GM19372 (cell line): ENCODE data around the gene UBE2K.
"Not testable (repeated sequence)": the region's sequence is repeated elsewhere in the genome, so short reads cannot be mapped to it uniquely, and the experiment has no call there.

Experiments
- ATAC-seq: cut with Tn5 transposase; IDR thresholded peaks from one replicate; pipeline ENCODE4 v1.9.1; 2021; ENCODE audit warnings: mild to moderate bottlenecking, low read depth, moderate library complexity; ENCODE audit not compliant: unreplicated experiment

UBE2K gene, protein sequence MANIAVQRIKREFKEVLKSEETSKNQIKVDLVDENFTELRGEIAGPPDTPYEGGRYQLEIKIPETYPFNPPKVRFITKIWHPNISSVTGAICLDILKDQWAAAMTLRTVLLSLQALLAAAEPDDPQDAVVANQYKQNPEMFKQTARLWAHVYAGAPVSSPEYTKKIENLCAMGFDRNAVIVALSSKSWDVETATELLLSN

DNA sequence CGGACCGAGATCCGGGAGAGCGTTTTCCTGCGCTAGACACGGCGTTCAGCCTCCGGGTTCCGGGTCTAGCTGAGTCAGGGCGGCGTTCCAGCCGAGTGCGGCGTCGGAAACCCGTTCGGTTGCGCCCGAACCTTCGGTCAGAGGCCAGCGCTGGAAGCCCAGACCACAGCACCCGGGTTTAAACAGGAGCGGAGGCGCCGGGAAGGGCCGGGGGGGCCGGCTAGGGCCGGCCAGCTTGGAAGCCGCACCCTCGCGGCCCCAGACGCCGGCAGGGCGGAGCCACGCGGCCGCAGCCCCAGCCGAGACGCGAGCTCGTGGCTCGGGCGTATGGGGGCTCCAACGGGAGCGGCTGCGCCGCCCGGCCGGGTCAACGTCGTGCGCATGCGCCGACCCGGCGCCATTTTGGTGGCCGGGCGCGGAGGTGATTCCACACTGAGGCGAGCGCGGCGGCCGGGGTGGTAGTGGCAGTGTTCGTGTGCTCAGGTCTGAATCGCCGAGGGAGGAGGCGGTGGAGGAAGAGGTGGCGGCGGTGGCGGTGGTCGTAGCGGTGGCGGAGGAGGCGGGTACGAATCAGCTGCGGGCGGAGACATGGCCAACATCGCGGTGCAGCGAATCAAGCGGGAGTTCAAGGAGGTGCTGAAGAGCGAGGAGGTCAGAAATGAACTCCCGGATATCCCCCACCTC lies at the start of gene UBE2K:
Gene UBE2K, plus strand, starts transcription at position 397 of the 684 bp plus-strand sequence. Its CDS starts 192 bp downstream, at position 589.
- peak; percentile 89 for ATAC-seq

DNA sequence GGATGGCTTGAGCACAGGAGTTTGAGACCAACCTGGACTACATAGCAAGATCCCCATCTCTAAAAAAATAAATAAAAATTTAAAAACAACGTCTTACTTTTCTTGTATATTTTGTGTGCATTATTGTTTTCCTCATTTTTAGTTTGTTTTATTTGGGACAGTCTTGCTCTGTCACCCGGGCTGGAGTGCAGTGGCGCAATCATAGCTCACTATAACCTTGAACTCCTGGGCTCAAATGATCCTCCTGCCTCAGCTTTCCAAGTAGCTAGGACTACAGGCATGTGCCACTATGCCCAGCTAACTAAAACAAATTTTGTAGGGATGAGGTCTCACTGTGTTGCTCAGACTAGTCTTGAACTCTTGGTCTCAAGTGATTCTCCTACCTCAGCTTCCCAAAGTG lies 49.7 kb upstream of the UBE2K start:
- ATAC-seq: no peak

DNA sequence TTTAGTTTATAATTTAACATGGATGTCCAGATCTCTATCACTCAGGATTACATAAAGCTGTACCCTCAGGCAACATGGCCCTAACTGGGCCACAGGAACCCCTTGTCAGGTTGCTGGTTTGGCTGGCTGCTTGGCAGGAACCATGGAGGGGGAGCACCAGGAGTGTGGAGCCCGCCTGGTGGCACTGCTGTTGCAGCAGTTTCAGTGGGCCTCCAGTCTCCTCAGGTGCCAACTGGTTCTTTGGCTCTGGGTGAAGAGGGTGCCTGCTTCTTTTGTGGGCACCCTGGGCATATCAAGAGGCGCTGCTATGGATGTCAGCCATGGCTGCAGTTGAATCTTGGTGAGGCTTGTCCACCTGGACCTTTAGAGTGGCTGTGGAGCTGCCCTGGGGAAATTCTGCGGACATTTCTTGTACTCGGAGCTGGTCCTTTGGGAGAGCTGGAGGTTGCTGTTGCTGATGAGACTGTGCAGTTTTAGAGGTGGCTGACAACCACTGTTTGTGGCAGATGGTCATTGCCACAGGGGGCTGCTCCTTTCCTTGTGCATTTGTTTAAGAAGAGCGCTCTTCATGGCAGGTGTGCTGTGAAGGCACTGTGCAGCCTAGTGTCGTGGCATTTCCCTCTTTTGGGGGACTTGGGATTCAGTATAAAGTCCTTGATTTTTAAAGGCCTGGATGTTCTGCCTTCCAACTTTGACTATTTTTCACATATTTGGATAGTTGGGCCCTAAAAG lies 48.9 kb upstream of the UBE2K start:
- ATAC-seq: no peak

DNA sequence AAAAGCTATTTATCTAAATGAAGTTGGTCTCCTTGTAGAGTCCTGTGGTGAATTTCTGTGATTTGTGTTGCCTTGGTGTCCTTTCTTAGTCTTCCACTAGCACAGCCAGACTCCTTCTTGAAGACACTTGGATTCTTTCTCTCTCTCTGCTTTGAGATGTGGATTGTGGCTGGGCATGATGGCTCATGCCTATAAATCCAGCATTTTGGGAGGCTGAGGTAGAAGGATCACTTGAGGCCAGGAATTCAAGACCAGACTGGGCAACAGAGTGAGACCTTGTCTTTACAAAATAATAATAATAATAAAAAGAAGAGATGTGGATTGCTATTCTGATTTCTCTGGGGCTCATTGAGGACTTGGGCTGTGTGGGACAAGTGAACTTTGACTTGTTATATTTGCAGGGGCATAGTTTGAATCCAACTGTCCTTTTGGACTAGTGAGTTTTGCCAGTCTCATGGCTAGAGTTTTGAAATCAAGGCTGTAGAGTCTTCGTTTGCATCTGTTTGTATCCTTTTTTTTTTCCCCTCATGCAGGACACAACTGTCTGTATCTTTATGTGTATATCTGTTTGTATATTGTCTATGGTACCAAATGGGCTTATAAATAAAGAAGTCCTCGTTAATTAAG lies 48.2 kb upstream of the UBE2K start:
- no peak for ATAC-seq

DNA sequence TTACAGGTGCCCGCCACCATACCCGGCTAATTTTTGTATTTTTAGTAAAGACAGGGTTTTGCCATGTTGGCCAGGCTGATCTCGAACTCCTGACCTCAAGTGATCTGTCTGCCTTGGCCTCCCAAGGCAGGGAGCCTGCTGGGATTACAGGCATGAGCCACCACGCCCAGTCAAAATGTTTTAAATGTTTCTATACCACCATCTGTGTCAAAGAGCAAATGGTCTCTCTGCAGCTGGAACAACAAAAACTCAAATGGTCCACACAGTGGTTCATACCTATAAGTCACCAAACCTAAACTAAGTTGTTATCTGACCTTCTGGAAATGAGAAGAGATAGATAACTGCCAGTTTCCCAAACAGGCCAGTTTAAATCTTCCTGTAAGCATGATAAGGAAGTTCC lies 46.4 kb upstream of the UBE2K start:
- ATAC-seq: not testable (repeated sequence)

DNA sequence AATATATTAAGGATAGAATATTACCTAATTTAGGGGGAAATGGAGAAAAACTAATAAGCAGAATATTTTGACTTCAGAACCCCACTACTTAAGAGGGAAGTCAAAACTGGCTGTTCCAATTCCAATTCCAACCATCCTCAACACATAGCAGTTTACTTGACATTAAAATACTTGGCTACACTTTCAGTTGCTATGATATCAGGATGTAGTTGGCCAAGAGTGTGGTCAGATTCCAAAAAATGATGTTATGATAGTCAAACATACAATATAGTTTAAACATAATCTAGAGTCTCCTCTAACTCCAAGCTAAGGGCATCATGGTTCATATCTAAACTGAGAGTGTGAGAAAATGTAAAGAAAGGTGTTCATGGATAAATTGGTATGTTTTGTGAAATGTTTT lies 42.7 kb upstream of the UBE2K start:
- no peak for ATAC-seq

DNA sequence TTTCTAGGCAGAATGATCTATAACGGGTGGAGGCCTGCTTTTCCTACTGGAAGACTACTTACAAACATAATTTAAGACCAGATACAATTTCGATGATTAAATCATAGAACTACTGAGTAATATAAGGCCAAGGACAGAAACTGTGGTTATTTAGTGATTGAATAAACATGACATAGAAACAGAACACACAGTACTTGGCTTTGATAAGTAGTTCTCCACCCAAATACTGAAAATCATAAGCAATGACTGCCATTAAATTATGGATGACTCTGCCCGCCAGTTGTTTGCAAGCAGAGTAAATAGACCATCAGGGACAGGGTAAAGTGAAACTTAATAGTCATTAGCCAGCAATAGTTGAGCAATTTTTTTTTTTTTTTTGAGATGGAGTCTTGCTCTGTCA lies 42.1 kb upstream of the UBE2K start:
- ATAC-seq: no peak

DNA sequence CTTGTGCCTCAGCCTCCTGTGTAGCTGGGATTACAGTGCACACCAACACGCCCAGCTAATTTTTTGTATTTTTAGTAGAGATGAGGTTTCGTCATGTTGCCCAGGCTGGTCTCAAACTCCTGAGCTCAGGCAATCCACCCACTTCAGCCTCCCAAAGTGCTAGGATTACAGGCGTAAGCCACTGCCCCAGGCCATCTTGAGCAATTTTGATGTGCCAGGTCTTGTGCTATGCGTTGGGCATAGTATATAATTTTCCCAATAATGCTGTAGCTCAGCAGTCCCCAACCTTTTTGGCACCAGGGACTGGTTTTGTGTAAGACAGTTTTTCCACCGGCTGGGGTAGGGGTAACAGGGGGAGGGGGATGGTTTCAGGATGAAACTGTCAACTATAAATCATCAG lies 41.3 kb upstream of the UBE2K start:
- not testable (repeated sequence) for ATAC-seq

DNA sequence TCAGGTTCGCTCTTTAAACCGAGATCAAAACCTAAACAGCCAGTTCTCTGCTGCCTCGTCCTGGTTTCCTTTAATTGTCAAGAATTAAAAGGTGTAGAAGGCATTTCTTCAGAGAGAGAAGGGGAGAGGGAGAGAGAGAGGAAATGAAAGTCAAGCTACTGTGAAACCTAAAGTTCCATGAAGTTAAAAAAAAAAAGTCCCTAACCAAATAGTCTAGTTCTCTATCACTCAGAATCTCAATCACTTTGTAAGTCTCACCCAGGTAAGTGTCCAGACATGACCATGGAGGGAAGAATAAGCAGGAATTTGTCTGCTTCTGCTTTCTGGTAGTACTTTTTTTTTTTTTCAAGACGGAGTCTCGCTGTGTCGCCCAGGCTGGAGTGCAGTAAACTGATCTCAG lies 40.5 kb upstream of the UBE2K start:
- peak; percentile 74 for ATAC-seq

DNA sequence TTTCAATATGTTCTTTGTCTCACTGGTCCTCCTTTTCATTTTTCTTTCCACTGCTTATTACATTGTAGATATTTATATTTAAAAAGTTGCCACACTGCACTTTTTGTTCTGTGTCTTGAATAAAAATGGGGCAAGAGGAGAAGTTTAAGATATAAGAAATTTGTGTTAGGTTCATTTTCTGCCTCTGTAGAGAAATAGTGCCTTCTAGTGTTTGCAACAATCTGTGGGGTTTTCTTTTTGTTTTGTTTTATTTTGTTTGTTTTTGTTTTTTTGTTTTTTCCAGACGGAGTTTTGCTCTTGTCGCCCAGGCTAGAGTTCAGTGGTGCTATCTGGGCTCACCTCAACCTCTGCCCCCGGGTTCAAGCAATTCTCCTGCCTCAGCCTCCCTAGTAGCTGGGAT lies 39.2 kb upstream of the UBE2K start:
- no peak for ATAC-seq

DNA sequence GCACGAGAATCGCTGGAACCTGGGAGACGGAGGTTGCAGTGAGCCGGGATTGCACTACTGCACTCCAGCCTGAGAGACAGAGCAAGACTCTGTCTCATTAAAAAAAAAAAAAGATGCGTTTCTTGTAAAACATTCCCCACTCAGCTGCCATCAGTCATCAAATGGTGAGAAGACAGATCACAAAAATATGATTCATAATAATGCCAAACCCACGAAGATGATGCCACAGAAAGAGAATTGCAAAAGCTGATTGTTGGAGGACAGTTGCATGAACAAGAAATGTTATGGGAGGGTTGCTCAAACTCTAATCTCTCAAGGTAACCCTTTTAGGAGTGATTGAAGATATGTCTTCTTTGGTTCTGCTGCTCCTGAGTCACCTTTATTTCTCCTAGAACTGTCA lies 37.9 kb upstream of the UBE2K start:
- no peak for ATAC-seq

DNA sequence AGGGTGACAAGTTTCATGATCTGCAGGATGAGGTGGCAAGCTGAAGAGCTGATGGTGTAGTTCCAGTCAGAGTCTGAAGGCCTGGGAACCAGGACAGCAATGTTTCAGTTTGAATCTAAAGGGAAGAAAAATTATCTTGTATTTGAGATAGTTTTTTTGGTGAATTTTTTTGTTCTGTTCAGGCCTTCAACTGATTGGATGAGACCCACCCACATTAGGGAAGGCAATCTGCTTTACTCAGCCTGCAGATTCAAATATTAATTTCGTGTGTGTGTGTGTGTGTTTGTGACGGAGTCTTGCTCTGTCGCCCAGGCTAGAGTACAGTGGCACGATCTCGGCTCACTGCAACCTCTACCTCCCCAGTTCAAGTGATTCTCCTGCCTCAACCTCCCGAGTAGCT lies 37.2 kb upstream of the UBE2K start:
- ATAC-seq: no peak

DNA sequence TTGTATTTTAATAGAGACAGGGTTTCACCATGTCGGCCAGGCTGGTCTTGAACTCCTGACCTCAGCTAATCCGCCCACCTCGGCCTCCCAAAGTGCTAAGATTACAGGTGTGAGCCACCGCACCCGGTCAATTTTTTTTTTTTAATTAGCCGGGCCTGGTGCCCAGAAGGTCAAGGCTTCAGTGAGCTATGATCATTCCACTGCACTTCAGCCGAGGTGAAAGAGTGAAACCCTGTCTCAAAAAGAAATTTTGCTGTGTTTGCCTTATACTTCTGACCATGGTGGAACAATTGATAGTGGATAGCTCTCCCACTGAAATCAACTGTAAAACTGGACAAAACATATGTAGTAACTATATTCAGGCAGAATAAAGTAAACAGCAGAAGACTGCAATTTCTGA lies 35.3 kb upstream of the UBE2K start:
- ATAC-seq: no peak

DNA sequence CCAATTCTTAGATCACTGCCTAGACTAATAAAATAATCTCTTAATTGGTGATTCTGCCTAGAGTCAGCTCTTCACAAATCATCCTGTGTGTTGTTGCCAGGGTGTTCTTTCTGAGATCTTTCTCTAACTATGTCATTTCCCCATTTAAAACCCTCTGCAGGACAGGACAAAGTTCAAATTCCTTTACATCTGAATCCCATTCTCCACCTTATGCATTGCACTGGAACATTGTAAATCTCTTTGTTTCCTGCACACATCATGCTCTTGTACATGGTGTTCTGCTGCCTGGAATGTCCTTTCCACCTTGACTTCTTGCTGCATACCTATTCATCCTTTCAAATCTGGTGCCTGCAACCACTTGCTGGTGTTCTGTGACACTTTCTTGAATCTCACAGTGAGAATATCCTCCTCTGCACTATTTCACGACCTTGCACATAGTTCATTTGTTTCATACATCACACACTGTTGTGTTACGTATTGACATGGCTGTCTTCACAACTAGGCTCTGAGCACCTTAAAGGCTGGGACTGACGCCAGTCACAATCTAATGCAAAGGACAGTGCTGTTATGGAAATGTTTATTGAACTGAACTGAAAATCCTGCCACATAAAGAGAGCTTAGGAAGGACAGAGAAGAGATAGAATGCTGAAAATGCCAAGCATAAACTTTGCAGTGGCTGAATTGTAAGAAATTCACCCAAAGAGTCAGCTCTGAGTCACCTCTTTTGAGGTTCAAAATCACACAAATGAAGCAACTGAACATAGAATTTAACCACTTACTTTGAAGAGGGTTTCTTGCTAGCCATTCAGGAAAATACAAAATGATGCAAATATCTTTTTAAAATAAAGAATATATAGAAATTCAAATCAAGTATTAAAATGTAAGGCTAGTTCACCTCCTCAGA lies 32.9 kb upstream of the UBE2K start:
- ATAC-seq: no peak

DNA sequence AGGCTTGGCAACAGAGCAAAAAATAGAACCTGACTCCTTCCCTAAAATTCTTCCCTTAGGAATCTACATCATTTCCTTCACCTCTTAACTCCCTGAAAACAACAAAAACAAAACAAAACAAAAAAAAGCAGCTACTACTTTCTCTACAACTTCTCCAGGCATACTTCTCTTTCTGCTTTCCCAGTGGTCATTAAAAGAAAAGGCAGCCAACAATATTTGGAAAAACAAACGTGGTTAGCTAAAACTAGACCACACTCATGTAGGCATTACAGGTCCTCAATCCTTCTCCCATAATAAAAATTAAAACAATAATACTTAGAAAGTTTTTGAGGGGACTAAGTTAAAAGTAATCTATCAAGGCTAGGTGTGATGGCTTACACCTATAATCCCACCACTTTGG lies 30.2 kb upstream of the UBE2K start:
- ATAC-seq: no peak

DNA sequence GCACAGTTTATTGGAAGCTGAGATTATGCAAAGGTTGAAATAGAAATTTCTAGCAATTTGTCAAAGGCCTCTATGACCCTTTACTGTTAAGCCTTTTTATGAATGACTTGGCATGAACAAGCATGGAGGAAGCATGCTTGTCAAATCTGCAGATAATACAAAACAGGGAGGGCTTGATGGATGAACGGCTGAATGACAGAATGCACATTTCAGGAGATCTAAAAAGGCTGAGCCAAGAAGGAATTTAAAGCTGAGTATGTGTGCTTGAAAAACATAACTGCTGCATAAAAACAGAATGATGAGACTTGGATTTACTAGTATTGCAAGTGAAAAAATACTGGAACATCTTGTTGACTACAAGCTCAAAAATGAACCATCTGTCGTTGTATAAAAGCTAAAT lies 29.0 kb upstream of the UBE2K start:
- no peak for ATAC-seq

DNA sequence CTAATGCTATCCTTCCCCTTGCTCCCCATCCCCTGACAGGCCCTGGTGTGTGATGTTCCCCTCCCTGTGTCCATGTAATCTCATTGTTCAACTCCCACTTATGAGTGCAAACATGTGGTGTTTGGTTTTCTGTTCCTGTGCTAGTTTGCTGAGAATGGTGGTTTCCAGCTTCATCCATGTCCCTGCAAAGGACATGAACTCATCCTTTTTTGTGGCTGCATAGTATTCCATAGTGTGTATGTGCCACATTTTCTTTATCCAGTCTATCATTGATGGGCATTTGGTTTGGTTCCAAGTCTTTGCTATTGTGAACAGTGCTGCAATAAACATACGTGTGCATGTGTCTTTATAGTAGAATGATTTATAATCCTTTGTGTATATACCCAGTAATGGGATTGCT lies 27.6 kb upstream of the UBE2K start:
- not testable (repeated sequence) for ATAC-seq

DNA sequence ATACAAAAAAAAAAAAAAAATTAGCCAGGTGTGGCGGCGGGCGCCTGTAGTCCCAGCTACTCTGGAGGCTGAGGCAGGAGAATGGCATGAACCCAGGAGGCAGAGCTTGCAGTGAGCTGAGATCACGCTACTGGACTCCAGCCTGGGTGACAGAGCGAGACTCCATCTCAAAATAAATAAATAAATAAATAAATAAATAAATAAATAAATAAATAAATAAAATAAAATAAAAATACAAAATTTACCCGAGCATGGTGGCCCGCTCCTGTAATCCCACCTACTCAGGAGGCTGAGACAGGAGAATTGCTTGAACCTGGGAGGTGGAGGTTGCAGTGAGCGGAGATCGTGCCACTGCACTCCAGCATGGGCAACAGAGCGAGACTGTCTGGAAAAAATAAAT lies 22.3 kb upstream of the UBE2K start:
- ATAC-seq: not testable (repeated sequence)

DNA sequence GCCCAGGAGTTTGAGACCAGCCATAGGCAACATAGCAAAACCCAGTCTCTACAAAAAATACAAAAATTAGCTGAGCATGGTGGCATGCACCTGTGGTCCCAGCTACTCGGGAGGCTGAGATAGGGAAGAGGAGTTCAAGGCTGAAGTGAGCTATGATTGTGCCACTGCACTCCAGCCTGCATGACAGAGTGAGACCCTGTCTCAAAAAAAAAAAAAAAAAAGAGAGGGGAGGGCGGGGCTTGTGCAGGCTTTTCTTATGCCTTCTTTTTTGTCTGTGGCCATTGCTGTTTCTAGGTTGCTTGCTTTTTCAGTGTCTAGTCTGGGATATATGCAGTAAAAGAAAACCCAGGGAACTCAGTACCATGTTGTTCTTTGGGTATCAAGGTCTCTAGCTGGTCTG lies 16.9 kb upstream of the UBE2K start:
- not testable (repeated sequence) for ATAC-seq

DNA sequence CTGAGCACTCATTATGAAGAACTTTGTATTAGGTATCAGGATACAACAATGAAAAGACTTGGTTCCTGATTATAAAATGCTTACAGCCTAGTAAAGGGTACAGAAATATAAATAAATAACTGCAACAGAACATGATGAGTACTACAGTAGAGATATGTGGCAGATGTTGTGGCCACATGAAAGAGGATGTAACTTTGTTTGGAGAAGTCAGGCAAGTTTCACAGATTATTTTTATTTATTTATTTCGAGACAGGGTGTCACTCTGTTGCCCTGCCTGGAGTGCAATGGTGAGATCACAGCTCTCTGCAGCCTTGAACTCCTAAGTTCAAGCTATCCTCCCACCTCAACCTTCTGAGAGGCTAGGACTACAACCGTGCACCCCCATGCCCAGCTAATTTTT lies 15.8 kb upstream of the UBE2K start:
- ATAC-seq: peak; percentile 69
